Measurements from ENCODE around the gene ICE2. TPM values are rescaled to one million over a fixed set of nuclear protein-coding genes. Genes with fewer than 3 reads are reported as not detected.
"Not testable (repeated sequence)": the region's sequence is repeated elsewhere in the genome, so short reads cannot be mapped to it uniquely, and the experiment has no call there.

The ICE2 gene
- total RNA-seq, 1 experiment from 2014 or later: 76.5 TPM

DNA sequence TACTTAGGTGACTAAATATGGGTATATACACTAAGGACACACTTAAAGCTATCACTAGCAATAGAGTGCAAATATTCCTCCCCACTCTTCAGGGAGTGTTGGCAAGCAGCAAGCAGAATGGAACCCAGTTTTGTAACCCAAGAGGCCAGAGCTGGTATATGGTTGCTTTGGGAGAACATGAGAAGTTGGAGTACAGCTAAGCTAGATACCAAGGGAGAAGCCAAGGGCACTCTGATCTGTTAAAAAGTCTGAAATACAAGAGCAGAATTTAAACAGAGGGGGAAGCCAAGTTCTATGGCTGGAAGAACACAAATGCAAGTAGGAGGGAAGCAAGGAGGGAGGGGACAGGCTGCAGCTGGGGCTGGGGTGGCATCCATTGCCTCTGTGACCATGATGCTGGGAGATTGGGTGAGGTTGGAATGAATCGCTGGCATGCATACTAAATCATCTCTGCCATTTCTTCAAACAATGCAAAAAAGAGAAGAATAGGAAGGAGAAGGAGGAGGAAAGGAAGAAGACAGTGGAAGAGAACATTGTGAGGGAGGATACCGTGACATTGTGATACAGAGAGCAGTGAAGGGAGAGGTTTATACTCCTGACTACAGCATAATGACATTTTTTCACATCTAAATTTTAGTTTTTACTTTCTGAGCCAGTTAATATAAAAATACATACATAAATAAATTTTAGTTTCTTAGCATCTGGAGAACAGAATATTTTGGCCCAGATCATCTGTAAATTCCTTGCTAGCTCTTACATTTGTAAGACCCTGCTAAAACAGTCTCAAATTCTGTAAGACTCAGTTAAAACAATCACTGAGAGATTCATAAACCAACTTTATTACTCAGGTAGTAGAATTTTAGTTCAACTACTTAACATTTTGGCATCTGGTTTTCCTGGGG is 72.2 kb downstream of the ICE2 start:
- Histone ChIP-seq H3K9me3 (ENCODE audit: low read depth, low read length, poor library complexity, severe bottlenecking) (no peaks in the 10 kb centered on the region), H3K4me1 (ENCODE audit: insufficient read depth, low read length, poor library complexity, severe bottlenecking) (peaks cover 8% of the 10 kb centered on the region), H3K27ac (ENCODE audit: low read depth, low read length, poor library complexity, severe bottlenecking) (no peak overlapping the region), H3K4me3 (ENCODE audit: low read depth, low read length, poor library complexity, severe bottlenecking) (no peak overlapping the region), H3K36me3 (ENCODE audit: insufficient read depth, low read length, poor library complexity, severe bottlenecking) (no peaks in the 10 kb centered on the region), H3K27me3 (replicated peaks; ENCODE audit: insufficient read depth, low read depth, low read length, poor library complexity) (no peaks in the 10 kb centered on the region)
- intact Hi-C loops (cut with micrococcal nuclease; ENCODE audit: unreplicated experiment): no loop called here
- no peak for DNase-seq (ENCODE audit: low spot score)
- CTCF ChIA-PET: no interaction called here
- no peak for TF ChIP-seq EZH2 (IDR thresholded peaks at IDR 0.05; ENCODE audit: borderline replicate concordance, low read depth, low read length, poor library complexity, severe bottlenecking)
- no TSS peak for BruUV-seq (replicated peaks)
- POLR2A ChIA-PET (ENCODE audit: low non-redundant PET): no interaction called here

DNA sequence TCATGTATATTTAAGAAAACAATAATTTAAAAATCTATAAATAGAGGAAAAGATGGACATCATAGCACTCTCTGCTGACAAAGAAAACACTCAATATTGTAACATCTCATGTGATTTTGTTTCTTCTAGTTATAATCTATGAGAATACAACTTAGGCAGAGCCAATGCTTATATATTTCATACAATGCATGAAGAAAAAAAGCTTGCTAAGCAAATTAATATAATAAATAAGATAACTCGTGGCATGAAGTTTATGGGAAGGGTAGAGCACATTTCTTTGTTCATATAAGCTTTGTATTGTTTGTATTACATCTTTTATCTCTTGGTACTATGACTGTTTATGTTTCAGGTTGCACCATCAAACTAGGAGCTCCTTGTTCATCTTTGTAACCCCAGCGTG is 73.5 kb downstream of the ICE2 start:
- Histone ChIP-seq H3K27ac (ENCODE audit: low read depth, low read length, poor library complexity, severe bottlenecking) (no peak overlapping the region), H3K9me3 (ENCODE audit: low read depth, low read length, poor library complexity, severe bottlenecking) (no peaks in the 10 kb centered on the region), H3K27me3 (replicated peaks; ENCODE audit: insufficient read depth, low read depth, low read length, poor library complexity) (no peaks in the 10 kb centered on the region), H3K36me3 (ENCODE audit: insufficient read depth, low read length, poor library complexity, severe bottlenecking) (no peaks in the 10 kb centered on the region), H3K4me3 (ENCODE audit: low read depth, low read length, poor library complexity, severe bottlenecking) (no peak overlapping the region), H3K4me1 (ENCODE audit: insufficient read depth, low read length, poor library complexity, severe bottlenecking) (peaks cover 8% of the 10 kb centered on the region)
- CTCF ChIA-PET: no interaction called here
- intact Hi-C loops (cut with micrococcal nuclease; ENCODE audit: unreplicated experiment): no loop called here
- BruUV-seq (replicated peaks): no TSS peak
- TF ChIP-seq, protein P1, sequence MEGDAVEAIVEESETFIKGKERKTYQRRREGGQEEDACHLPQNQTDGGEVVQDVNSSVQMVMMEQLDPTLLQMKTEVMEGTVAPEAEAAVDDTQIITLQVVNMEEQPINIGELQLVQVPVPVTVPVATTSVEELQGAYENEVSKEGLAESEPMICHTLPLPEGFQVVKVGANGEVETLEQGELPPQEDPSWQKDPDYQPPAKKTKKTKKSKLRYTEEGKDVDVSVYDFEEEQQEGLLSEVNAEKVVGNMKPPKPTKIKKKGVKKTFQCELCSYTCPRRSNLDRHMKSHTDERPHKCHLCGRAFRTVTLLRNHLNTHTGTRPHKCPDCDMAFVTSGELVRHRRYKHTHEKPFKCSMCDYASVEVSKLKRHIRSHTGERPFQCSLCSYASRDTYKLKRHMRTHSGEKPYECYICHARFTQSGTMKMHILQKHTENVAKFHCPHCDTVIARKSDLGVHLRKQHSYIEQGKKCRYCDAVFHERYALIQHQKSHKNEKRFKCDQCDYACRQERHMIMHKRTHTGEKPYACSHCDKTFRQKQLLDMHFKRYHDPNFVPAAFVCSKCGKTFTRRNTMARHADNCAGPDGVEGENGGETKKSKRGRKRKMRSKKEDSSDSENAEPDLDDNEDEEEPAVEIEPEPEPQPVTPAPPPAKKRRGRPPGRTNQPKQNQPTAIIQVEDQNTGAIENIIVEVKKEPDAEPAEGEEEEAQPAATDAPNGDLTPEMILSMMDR (conservative IDR thresholded peaks at IDR 0.05; ENCODE audit: low read depth, low read length): no peak
- no peak for TF ChIP-seq EZH2 (IDR thresholded peaks at IDR 0.05; ENCODE audit: borderline replicate concordance, low read depth, low read length, poor library complexity, severe bottlenecking)
- no peak for DNase-seq (ENCODE audit: low spot score)
- POLR2A ChIA-PET (ENCODE audit: low non-redundant PET): interaction anchor here (0.7 kb wide), 1 partner anchor 60 kb away, joined by 3 read pairs; no protein-coding TSS in a partner anchor

DNA sequence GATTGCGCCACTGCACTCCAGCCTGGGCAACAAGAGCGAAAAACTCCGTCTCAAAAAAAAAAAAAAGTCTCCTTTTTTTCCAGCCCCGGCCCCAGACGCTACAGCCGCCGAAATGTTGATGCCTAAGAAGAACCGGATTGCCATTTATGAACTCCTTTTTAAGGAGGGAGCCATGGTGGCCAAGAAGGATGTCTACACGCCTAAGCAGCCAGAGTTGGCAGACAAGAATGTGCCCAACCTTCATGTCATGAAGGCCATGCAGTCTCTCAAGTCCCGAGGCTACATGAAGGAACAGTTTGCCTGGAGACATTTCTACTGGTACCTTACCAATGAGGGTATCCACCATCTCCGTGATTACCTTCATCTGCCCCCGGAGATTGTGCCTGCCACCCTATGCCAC is 74.6 kb downstream of the ICE2 start:
- H3K4me1 ChIP-seq (ENCODE audit: insufficient read depth, low read length, poor library complexity, severe bottlenecking): peaks cover 11% of the 10 kb centered on the region
- H3K27ac ChIP-seq (ENCODE audit: low read depth, low read length, poor library complexity, severe bottlenecking); H3K36me3 ChIP-seq (ENCODE audit: insufficient read depth, low read length, poor library complexity, severe bottlenecking); POLR2A ChIA-PET (ENCODE audit: low non-redundant PET); BruUV-seq (replicated peaks); intact Hi-C loops (cut with micrococcal nuclease; ENCODE audit: unreplicated experiment); DNase-seq (ENCODE audit: low spot score); H3K9me3 ChIP-seq (ENCODE audit: low read depth, low read length, poor library complexity, severe bottlenecking); H3K4me3 ChIP-seq (ENCODE audit: low read depth, low read length, poor library complexity, severe bottlenecking); CTCF ChIA-PET; H3K27me3 ChIP-seq (replicated peaks; ENCODE audit: insufficient read depth, low read depth, low read length, poor library complexity): not testable (repeated sequence)

DNA sequence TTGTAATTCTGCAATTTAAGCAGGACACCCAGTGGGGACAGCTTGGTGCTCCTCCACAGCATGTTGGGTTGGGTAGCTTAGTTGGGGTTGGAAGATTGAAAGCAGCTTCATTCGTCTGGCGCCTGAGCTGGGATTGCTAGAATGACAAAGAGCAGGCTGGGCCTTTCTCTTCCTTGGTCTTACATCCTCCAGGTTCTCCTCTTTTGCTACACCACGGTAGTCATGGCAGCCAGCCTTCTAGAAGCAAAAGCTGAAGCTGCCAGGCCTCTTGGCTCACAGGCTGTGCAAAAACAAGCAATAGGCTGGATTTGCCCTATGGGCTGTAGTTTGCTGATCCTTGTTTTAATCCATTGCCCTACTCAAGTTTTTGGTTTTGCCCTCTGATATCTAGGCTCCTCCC is 78.0 kb downstream of the ICE2 start:
- intact Hi-C loops (cut with micrococcal nuclease; ENCODE audit: unreplicated experiment): no loop called here
- Histone ChIP-seq H3K36me3 (ENCODE audit: insufficient read depth, low read length, poor library complexity, severe bottlenecking) (peaks cover 5% of the 10 kb centered on the region), H3K9me3 (ENCODE audit: low read depth, low read length, poor library complexity, severe bottlenecking) (no peaks in the 10 kb centered on the region), H3K27me3 (replicated peaks; ENCODE audit: insufficient read depth, low read depth, low read length, poor library complexity) (no peaks in the 10 kb centered on the region), H3K27ac (ENCODE audit: low read depth, low read length, poor library complexity, severe bottlenecking) (no peak overlapping the region), H3K4me3 (ENCODE audit: low read depth, low read length, poor library complexity, severe bottlenecking) (no peak overlapping the region), H3K4me1 (ENCODE audit: insufficient read depth, low read length, poor library complexity, severe bottlenecking) (peaks cover 20% of the 10 kb centered on the region)
- CTCF ChIA-PET: no interaction called here
- BruUV-seq (replicated peaks): no TSS peak
- DNase-seq (ENCODE audit: low spot score): no peak
- TF ChIP-seq EZH2 (IDR thresholded peaks at IDR 0.05; ENCODE audit: borderline replicate concordance, low read depth, low read length, poor library complexity, severe bottlenecking): no peak
- TF ChIP-seq, protein P1 (conservative IDR thresholded peaks at IDR 0.05; ENCODE audit: low read depth, low read length): no peak
- POLR2A ChIA-PET (ENCODE audit: low non-redundant PET): interaction anchor here (0.9 kb wide), 1 partner anchor 11 kb away, joined by 4 read pairs; no protein-coding TSS in a partner anchor
